IMR-90 (cell line): ENCODE results near the gene RHOF. TPM values are rescaled to one million over a fixed set of nuclear protein-coding genes. Genes with fewer than 3 reads are reported as not detected.

Source experiments
- ATAC-seq: fragments of 200-7000 bp; cut with Tn5 transposase; 2 replicates; pipeline ENCODE4 v1.9.1; 2020; ENCODE audit warnings: low read depth, mild to moderate bottlenecking, moderate library complexity
- BruUV-seq: library from RNA; stranded (reverse); fragments of 400-500 nt; replicated peaks from 2 replicates; lab custom pipeline; 2021; lab: Mats Ljungman, UMichigan
- CTCF ChIA-PET: fragments of 300-600 bp; formaldehyde crosslinking; extraction: SDS; loops from one replicate; lab custom pipeline; 2021; ENCODE audit warnings: antibody characterized with exemption; lab: Yijun Ruan, JAX
- POLR2A ChIA-PET: fragments of 300-600 bp; sonication (Branson Sonifier 250); formaldehyde crosslinking; loops from one replicate; lab custom pipeline; 2022; ENCODE audit warnings: antibody characterized with exemption; ENCODE audit not compliant: unreplicated experiment; lab: Charles Lee
- DNase-seq: peaks from one replicate; pipeline ENCODE4 v3.0.0; 2013
- H2AFZ ChIP-seq: replicated peaks from 2 replicates; pipeline ENCODE3; 2013; ENCODE audit warnings: low read length, mild to moderate bottlenecking; ENCODE audit not compliant: poor library complexity
- H2AK5ac ChIP-seq: 2 replicates; pipeline ENCODE4 v1.6.1; 2013; ENCODE audit warnings: low read depth, low read length, inconsistent platforms
- H2AK9ac ChIP-seq: replicated peaks from 2 replicates; pipeline ENCODE3; 2013; ENCODE audit warnings: mild to moderate bottlenecking, low read depth, low read length, moderate library complexity; ENCODE audit not compliant: poor library complexity
- H2BK120ac ChIP-seq: 2 replicates; pipeline ENCODE4 v1.6.1; 2013; ENCODE audit warnings: low read depth, low read length, inconsistent platforms
- H2BK15ac ChIP-seq: 3 replicates; pipeline ENCODE4 v1.6.1; 2013; ENCODE audit warnings: low read depth, low read length, inconsistent platforms
- H2BK20ac ChIP-seq: 2 replicates; pipeline ENCODE4 v1.6.1; 2013; ENCODE audit warnings: low read depth, mild to moderate bottlenecking, inconsistent platforms, low read length, moderate library complexity
- H2BK5ac ChIP-seq: 2 replicates; pipeline ENCODE4 v1.6.1; 2013; ENCODE audit warnings: mild to moderate bottlenecking, low read depth, low read length, inconsistent platforms; ENCODE audit not compliant: poor library complexity, severe bottlenecking
- H3K14ac ChIP-seq: replicated peaks from 2 replicates; pipeline ENCODE4 v1.6.1; 2013; ENCODE audit warnings: low read depth, low read length, inconsistent platforms
- H3K18ac ChIP-seq: 2 replicates; pipeline ENCODE4 v1.6.1; 2013; ENCODE audit warnings: low read depth, low read length, control low read depth
- H3K23ac ChIP-seq: 2 replicates; pipeline ENCODE4 v1.6.1; 2013; ENCODE audit warnings: low read depth, low read length, inconsistent platforms
- H3K27ac ChIP-seq: 2 replicates; pipeline ENCODE4 v1.5.1; 2013; ENCODE audit warnings: mild to moderate bottlenecking, control low read depth, low read length; ENCODE audit not compliant: insufficient read depth
- H3K27me3 ChIP-seq: 2 replicates; pipeline ENCODE4 v1.6.1; 2013; ENCODE audit warnings: low read length; ENCODE audit not compliant: control insufficient read depth, insufficient read depth
- H3K36me3 ChIP-seq: 2 replicates; pipeline ENCODE4 v1.6.1; 2013; ENCODE audit warnings: low read length, mixed read lengths; ENCODE audit not compliant: control insufficient read depth, insufficient read depth
- H3K4ac ChIP-seq: 2 replicates; pipeline ENCODE4 v1.6.1; 2013; ENCODE audit warnings: low read depth, low read length, inconsistent platforms
- H3K4me1 ChIP-seq: 2 replicates; pipeline ENCODE4 v1.6.1; 2013; ENCODE audit warnings: low read length, mixed read lengths; ENCODE audit not compliant: control insufficient read depth, insufficient read depth
- H3K4me2 ChIP-seq: 2 replicates; pipeline ENCODE4 v1.6.1; 2013; ENCODE audit warnings: low read depth, mild to moderate bottlenecking, control low read depth, low read length, moderate library complexity
- H3K4me3 ChIP-seq: 2 replicates; pipeline ENCODE4 v1.5.1; 2013; ENCODE audit warnings: low read depth, mild to moderate bottlenecking, control low read depth, low read length, moderate library complexity; ENCODE audit not compliant: insufficient read depth
- H3K56ac ChIP-seq: 2 replicates; pipeline ENCODE4 v1.6.1; 2013; ENCODE audit warnings: low read length, inconsistent platforms; ENCODE audit not compliant: insufficient read depth; ENCODE audit errors: extremely low read depth
- H3K79me1 ChIP-seq, 2 experiments: 2 replicates each; pipeline ENCODE4 v1.6.1; 2013; ENCODE audit warnings: low read length in 2 of 2, inconsistent platforms in 1 of 2, low read depth in 1 of 2
- H3K9ac ChIP-seq: 2 replicates; pipeline ENCODE4 v1.6.1; 2013; ENCODE audit warnings: low read depth, low read length, control low read depth
- H3K9me1 ChIP-seq: 2 replicates; pipeline ENCODE4 v1.6.1; 2013; ENCODE audit warnings: low read length, inconsistent platforms; ENCODE audit not compliant: insufficient read depth
- H3K9me3 ChIP-seq: 2 replicates; pipeline ENCODE4 v1.6.1; 2013; ENCODE audit warnings: low read length; ENCODE audit not compliant: control insufficient read depth, insufficient read depth
- H4K20me1 ChIP-seq: 2 replicates; pipeline ENCODE4 v1.6.1; 2013; ENCODE audit warnings: low read length, inconsistent platforms; ENCODE audit not compliant: insufficient read depth
- H4K5ac ChIP-seq: 2 replicates; pipeline ENCODE4 v1.6.1; 2013; ENCODE audit warnings: mild to moderate bottlenecking, low read depth, low read length, control low read depth
- H4K8ac ChIP-seq, 2 experiments: 2 replicates each; pipeline ENCODE4 v1.6.1; 2013; ENCODE audit warnings: low read depth in 2 of 2, low read length in 2 of 2, control low read depth in 1 of 2, inconsistent platforms in 1 of 2
- H4K91ac ChIP-seq: 2 replicates; pipeline ENCODE4 v1.6.1; 2013; ENCODE audit warnings: low read depth, low read length, inconsistent platforms; ENCODE audit not compliant: insufficient read depth
- CEBPB ChIP-seq: IDR thresholded peaks from 2 replicates; pipeline ENCODE4 v1.6.1; 2012; ENCODE audit warnings: low read depth, low read length, improper control_type of control experiment
- CHD1 ChIP-seq: IDR thresholded peaks from 2 replicates; pipeline ENCODE4 v1.6.1; 2012; ENCODE audit warnings: low read depth, low read length, improper control_type of control experiment
- CTCF ChIP-seq: conservative IDR thresholded peaks from 2 replicates; pipeline ENCODE4 v1.5.1; 2012; ENCODE audit warnings: mild to moderate bottlenecking, low read depth, low read length, improper control_type of control experiment
- ELK1 ChIP-seq: fragments of 150-350 bp; IDR thresholded peaks from 2 replicates; pipeline ENCODE4 v1.6.1; 2016; ENCODE audit warnings: low read depth, mild to moderate bottlenecking, low read length, moderate library complexity, borderline replicate concordance
- MAFK ChIP-seq: IDR thresholded peaks from 2 replicates; pipeline ENCODE4 v1.6.1; 2012; ENCODE audit warnings: low read depth, low read length, improper control_type of control experiment
- MAZ ChIP-seq: IDR thresholded peaks from 2 replicates; pipeline ENCODE4 v1.6.1; 2012; ENCODE audit warnings: low read depth, mild to moderate bottlenecking, low read length, improper control_type of control experiment, moderate library complexity, borderline replicate concordance
- MXI1 ChIP-seq: IDR thresholded peaks from 2 replicates; pipeline ENCODE4 v1.6.1; 2012; ENCODE audit warnings: low read depth, mild to moderate bottlenecking, low read length, moderate library complexity, borderline replicate concordance
- NFE2L2 ChIP-seq: fragments of 150-350 bp; IDR thresholded peaks from 2 replicates; pipeline ENCODE4 v1.6.1; 2016; ENCODE audit warnings: low read depth, mild to moderate bottlenecking, low read length
- POLR2A ChIP-seq: IDR thresholded peaks from 2 replicates; pipeline ENCODE4 v1.6.1; 2012; ENCODE audit warnings: mild to moderate bottlenecking, low read depth, low read length
- RAD21 ChIP-seq: IDR thresholded peaks from 2 replicates; pipeline ENCODE4 v1.6.1; 2012; ENCODE audit warnings: low read length, improper control_type of control experiment
- SMC3 ChIP-seq: fragments of 150-350 bp; IDR thresholded peaks from 2 replicates; pipeline ENCODE4 v1.6.1; 2016; ENCODE audit warnings: low read depth, mild to moderate bottlenecking, antibody characterized with exemption, low read length, moderate library complexity
- USF2 ChIP-seq: fragments of 150-350 bp; IDR thresholded peaks from 2 replicates; pipeline ENCODE4 v1.6.1; 2017; ENCODE audit warnings: mild to moderate bottlenecking, antibody characterized with exemption, low read length, low read depth
- WGBS, 2 experiments: methylation state at CpG; one replicate each; pipeline versions ENCODE4 v1.1.5 to v1.1.7; 2013; ENCODE audit warnings: missing lambda C conversion rate in 2 of 2; ENCODE audit not compliant: insufficient read length in 1 of 2; ENCODE audit errors: extremely low coverage in 2 of 2; 5-methylcytosine and 5-hydroxymethylcytosine counted together
- dilution Hi-C: fragments of 300-500 bp; cut with HindIII; formaldehyde crosslinking; loops from one replicate; pipeline ENCODE4 v1.14.3; 2018; ENCODE audit warnings: low sequenced_read_pairs; ENCODE audit not compliant: unreplicated experiment
- in situ Hi-C: fragments of 300-500 bp; cut with MboI; formaldehyde crosslinking; loops from 3 replicates; pipeline ENCODE4 v1.14.3; 2019; ENCODE audit warnings: low sequenced_read_pairs, inconsistent platforms, mixed read lengths
- intact Hi-C: fragments of 100-400 bp; cut with micrococcal nuclease; formaldehyde crosslinking; loops from 2 replicates; pipeline ENCODE4 v1.10.0; 2022
- polyA plus RNA-seq, 3 experiments: library from polyadenylated mRNA; depleted of rRNA; stranded (reverse); fragments of >200 nt; gene quantifications; 2 replicates each; pipeline ENCODE4 v1.2.3, GENCODE V29; 2012; ENCODE audit warnings: low replicate concordance in 1 of 3
- total RNA-seq: library from RNA; depleted of rRNA; stranded (reverse); fragments of >200 nt; gene quantifications from 2 replicates; pipeline ENCODE4 v1.2.3, GENCODE V29; 2012

The RHOF gene
- total and polyA plus RNA-seq, 2 of the 4 experiments (the other 2 are of a cell fraction): 3.0 to 5.1 TPM

GRCh38 chr12:121775501-121775900 lies 18.0 kb downstream of the RHOF start:
- H3K23ac ChIP-seq: no peak overlapping the region
- DNase-seq: no peak
- CTCF ChIA-PET: no interaction called here

More at GRCh38 chr12:121775501-121775900, 18.0 kb downstream of the RHOF start:
- H3K9ac ChIP-seq: no peak overlapping the region
- H3K9me3 ChIP-seq: no peaks in the 10 kb centered on the region
- no peak overlapping the region for H2BK20ac ChIP-seq
- dilution Hi-C loops: no loop called here
- H3K79me1 ChIP-seq: peaks cover 0 to 8% of the 10 kb centered on the region in 2 experiments; a peak in 1 of 4 replicates
- H4K5ac ChIP-seq: no peak overlapping the region
- H3K4me3 ChIP-seq: no peak overlapping the region
- no peak overlapping the region for H3K18ac ChIP-seq
- in situ Hi-C loops: no loop called here
- POLR2A ChIA-PET: no interaction called here
- H3K36me3 ChIP-seq: peaks cover 9% of the 10 kb centered on the region; the same call in 1 of the 2 replicates
- no peak overlapping the region for H2AK5ac ChIP-seq
- no peak overlapping the region for H4K8ac ChIP-seq
- no peak for TF ChIP-seq CHD1
- TF ChIP-seq USF2: no peak
- no peak for TF ChIP-seq ELK1
- no peak for TF ChIP-seq RAD21
- no peak for TF ChIP-seq CEBPB
- no peak for TF ChIP-seq NFE2L2
- TF ChIP-seq CTCF: no peak
- TF ChIP-seq MXI1: no peak
- no peak for TF ChIP-seq MAZ
- no peak for TF ChIP-seq POLR2A
- TF ChIP-seq SMC3: no peak
- TF ChIP-seq MAFK: no peak
- no peak overlapping the region for H3K14ac ChIP-seq
- H3K4me2 ChIP-seq: no peak overlapping the region
- H4K20me1 ChIP-seq: peaks cover 3% of the 10 kb centered on the region; the same call in 1 of the 2 replicates
- no peak overlapping the region for H3K4ac ChIP-seq
- no peak for ATAC-seq
- no peak overlapping the region for H3K27ac ChIP-seq
- no peak overlapping the region for H3K56ac ChIP-seq
- H2AFZ ChIP-seq: no peak overlapping the region
- H3K4me1 ChIP-seq: peaks cover 2% of the 10 kb centered on the region
- no peaks in the 10 kb centered on the region for H3K9me1 ChIP-seq
- H3K27me3 ChIP-seq: no peaks in the 10 kb centered on the region
- BruUV-seq: no TSS peak
- no peak overlapping the region for H2AK9ac ChIP-seq
- H2BK15ac ChIP-seq: no peak overlapping the region
- no peak overlapping the region for H2BK120ac ChIP-seq
- 93% methylated on average over 3 of the region's 16 CpGs; no CpG with 5 or more reads in 1 of the 2 experiments for WGBS, 2 experiments
- no peak overlapping the region for H4K91ac ChIP-seq
- intact Hi-C loops: no loop called here
- H2BK5ac ChIP-seq: no peak overlapping the region
